DMS114 treated with DMSO at 0.1 percent for 48 hours (cell line): Measurements from ENCODE around the gene KTI12.
A peak's percentile ranks its signal among the peaks of the same experiment; 100 is the strongest.
"Not testable (repeated sequence)": the region's sequence is repeated elsewhere in the genome, so short reads cannot be mapped to it uniquely, and the experiment has no call there.

Source experiments
- DNase-seq: peaks from one replicate; lab custom pipeline; 2025; ENCODE audit not compliant: unreplicated experiment; lab: John Stamatoyannopoulos, UW

KTI12 gene

DNA sequence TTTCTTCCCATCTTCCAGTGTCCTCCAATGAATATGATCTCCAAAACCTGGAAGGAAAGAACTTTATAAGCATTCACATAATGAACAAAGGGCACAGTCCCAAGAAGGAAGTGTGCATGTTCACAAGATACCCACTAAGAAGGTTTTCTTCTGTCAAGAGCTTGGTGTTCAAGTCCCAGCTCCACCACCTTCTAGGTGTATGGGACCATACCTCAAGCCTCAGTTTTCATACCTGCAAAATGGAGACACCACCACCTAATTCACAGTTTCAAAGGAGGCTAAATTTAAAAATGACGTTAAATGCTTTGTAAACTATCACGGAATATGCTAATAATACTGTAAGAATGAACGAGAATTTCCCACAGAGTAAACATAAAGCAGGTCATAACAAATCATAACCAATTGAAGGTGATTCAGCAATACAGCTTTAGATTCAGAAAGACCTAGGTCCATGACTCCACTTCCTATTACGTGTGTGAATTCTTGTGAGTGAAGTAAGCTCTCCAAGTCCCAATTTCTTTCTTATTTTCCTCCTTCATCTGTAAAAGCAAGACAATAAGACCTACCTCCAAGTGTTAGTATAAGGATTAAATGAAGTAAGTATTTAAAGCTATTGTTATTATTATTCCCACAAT, 8.1 kb upstream of the KTI12 start:
- no peak for DNase-seq

GRCh38 chr1:52037909-52038308, 4.3 kb upstream of the KTI12 start:
- no peak for DNase-seq

- no peak for DNase-seq
Observed at GRCh38 chr1:52037402-52037814, 3.8 kb upstream of the KTI12 start.

DNA sequence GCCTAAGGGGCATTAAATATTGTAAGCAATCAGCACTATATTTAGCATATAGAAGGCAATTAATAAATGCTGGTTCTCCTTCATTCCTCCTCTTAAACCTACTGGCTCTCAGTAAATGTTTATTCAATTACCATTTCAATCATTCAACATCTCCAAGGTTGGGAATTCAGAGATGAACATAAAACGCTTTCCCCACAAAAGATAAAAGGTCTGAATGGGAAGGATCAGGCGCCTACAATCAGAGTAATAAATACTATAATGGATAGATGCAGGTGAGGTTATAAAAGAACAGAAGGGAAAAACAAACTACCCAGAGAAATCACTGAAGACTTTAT, 407 bp upstream of the KTI12 start:
- no peak for DNase-seq

- no peak for DNase-seq
Observed at GRCh38 chr1:52032785-52033131, 852 bp downstream of the KTI12 start.

DNA sequence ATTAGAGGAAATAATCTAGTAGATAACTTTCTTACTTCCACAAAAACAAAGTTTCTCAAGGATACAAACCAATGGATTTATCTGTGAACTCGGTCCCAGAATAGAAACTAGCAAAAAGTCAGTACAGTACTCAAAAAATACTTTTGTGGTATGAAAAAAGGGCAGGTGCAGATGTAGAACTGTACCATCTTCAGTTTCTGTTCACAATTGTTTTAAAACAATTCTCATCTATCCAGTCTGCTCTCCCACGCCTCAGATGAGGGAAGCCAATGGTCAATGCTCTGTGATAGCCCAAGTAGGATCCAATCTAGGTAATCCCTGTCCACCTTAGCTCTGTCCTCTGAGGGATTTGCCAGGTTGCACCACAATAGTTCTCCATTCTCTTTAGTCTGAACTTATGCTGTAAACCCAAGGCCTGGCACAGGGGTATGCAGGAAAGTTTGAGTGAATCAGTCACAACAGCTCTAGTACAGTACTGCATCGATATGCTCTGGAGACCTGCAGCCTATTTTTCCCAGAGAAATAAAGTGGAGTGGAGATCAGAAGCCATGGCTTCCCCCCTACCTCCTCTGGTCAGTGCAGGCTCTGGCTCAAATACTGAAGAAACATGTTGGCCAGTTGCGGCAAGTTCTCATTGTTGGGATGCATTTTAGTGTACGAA, 1.4 kb downstream of the KTI12 start:
- no peak for DNase-seq

DNA sequence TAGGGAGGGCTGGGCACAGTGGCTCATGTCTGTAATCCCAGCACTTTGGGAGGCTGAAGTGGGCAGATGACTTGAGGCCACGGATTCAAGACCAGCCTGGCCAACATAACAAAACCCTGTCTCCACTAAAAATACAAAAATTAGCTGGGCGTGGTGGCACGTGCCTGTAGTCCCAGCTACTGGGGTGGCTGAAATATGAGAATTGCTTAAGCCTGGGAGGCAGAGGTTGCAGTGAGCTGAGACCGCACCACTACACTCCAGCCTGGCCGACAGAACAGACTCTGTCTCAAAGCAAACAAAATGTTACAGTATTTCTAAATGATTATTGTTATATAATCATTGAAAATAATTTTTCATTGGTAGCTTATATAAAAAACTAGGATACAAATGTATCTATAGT, 4.8 kb downstream of the KTI12 start:
- not testable (repeated sequence) for DNase-seq

DNA sequence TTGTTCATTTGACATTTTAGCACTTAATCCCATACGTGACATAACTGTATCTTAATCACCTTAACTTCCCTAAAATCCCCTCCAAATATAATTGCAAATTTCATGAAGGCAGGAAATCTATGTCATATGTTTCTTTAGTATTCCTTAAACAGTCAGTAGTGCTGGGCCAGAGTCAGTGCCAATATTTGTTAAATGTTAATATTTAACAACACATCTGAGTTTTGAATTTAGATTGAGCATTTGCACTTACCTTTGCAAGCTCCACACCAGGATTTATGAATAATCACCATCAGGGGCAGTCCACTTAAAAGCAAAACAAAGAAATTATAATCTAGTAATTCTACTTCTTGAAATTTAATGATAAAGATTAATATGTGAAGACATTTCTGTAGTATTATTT, 5.3 kb downstream of the KTI12 start:
- DNase-seq: no peak

GRCh38 chr1:52026278-52026677, 7.3 kb downstream of the KTI12 start:
- no peak for DNase-seq

DNA sequence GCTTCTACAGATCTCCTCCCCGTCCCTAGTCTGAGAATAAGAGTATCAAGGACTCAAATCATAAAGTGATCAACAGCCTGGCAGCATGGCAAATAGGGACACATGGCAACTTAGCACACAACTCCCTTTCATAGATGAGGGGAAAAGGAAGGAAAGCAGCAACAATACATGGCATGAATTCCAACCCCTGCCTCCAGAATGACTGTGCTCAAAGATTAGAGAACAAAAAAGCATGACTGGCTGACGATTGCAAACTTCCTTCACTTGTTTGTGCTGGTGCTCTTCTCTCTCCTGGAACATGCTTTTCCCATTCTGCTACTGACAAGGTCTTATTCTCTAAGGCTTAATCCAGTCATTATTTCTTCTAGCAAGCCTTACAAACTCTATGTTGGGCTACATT, 11.5 kb downstream of the KTI12 start:
- no peak for DNase-seq

- no peak for DNase-seq
Observed at GRCh38 chr1:52008071-52008809, 25.4 kb downstream of the KTI12 start.

DNA sequence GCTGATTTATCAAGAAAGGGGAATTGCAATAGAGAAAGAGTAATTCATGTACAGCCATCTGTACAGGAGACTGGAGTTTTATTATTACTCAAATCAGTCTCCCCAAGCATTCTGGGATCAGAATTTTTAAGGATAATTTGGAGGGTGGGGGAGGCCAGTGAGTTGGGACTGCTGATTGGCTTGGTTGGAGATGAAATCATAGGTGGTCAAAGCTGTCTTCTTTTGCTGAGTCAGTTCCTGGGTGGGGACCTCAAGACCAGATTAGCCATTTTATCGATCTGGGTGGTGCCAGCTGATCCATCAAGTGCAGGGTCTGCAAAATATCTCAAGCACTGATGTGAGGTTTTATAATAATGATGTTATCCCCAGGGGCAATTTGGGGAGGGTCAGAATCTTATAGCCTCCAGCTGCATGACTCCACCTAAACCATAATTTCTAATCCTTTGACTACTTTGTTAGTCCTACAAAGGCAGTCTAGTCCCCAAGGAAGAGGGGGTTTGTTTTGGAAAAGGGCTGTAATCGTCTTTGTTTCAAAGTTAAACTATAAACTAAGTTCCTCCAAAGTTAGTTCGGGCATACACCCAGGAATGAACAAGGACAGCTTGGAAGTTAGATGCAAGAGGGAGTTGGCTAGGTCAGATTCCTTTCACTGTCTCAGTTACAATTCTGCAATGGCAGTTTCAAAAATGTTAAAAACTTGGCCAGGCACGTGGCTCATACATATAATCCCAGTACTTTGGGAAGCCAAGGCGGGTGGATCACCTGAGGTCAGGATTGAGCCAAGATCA, 26.2 kb downstream of the KTI12 start:
- DNase-seq: no peak

- not testable (repeated sequence) for DNase-seq
Observed at GRCh38 chr1:52006081-52006553, 27.5 kb downstream of the KTI12 start.

DNA sequence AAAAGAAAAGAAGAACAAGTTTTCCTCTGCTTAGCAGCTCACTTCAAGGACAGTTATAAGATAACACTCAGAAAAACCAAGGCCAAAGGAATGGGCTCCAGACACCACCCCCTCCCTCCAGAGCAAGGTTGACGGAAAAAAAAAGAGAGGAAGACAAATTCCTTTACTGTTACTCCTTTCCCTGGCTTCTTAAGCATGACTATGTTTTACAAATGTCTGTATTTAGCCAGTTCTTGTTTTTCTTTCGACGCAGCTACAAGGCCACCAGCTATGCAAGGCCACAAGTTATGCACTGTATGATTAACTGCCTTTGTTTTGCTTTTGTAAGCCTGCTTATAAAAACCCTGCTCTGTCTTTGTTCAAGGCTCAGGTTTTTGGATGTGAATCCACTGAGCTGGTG, 28.1 kb downstream of the KTI12 start:
- not testable (repeated sequence) for DNase-seq

DNA sequence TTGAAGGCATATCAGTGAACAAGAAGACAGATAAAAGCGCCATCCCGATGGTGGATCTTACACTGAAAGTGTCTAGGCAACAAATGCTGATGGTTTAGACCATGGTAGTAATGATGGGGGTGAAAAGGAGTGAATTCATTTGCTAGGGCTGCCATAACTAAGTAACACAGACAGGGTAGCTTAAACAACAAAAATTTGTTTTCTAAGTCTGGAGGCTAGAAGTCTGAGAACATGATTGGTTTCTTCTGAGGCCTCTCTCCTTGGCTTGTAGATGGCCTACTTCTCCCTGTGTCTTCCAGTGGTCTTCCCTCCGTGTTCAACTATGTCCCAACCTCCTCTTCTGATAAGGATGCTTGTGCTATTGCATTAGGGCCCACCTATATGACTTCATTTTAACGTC, 29.7 kb downstream of the KTI12 start:
- no peak for DNase-seq

GRCh38 chr1:52002038-52002917, 31.3 kb downstream of the KTI12 start:
- peak; percentile 82 for DNase-seq

GRCh38 chr1:51998701-51999100, 34.9 kb downstream of the KTI12 start:
- no peak for DNase-seq

- DNase-seq: no peak
Observed at GRCh38 chr1:51997974-51998382, 35.6 kb downstream of the KTI12 start.

DNA sequence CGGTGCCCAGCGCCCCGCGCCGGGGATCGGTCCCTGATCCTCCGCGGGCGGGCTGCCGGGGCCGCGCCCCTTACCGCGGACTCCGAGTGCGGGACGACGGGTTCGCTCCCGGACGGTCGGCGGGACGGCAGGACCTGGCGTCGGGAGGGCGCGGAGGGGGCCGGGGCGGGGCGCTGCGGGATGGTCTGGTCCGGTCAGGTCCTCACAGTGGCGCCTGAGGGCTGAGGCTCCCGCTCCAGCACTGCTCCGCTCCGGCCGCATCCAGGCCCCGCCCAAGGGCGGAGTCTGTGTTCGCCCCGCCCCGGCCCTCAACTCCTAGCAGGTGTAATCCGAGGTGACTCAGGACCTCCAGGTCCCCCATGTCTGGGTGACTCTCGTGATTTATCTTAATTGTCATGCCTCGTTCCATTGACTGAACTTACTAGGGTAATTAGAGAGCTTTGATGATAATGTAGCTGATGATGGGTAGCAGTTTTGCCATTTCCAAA, 43.1 kb downstream of the KTI12 start, which contains the start of gene RAB3B:
RAB3B (minus strand) TSS at position 223 of the 488 bp plus-strand sequence. CDS start 13,583 bp downstream, outside the sequence.
- DNase-seq: peak; percentile 18
